HepG2 (cell line): ENCODE measurements around the gene CPPED1. TPM values are rescaled to one million over a fixed set of nuclear protein-coding genes. Genes with fewer than 3 reads are reported as not detected.

Experiments
- ATAC-seq: fragments of 200-7000 bp; cut with Tn5 transposase; 3 replicates; pipeline ENCODE4 v1.9.1; 2020; ENCODE audit warnings: mild to moderate bottlenecking, moderate library complexity
- Bru-seq: library from RNA; stranded (reverse); fragments of 400-500 nt; gene quantifications from one replicate; lab custom pipeline; 2021; lab: Mats Ljungman, UMichigan
- BruChase-seq, 2 experiments: library from RNA; stranded (reverse); fragments of 400-500 nt; gene quantifications; one replicate each; lab custom pipeline; 2021; lab: Mats Ljungman, UMichigan
- BruUV-seq: library from RNA; stranded (reverse); fragments of 400-500 nt; replicated peaks from 2 replicates; lab custom pipeline; 2021; lab: Mats Ljungman, UMichigan
- CTCF ChIA-PET: fragments of 300-600 bp; formaldehyde crosslinking; extraction: SDS; loops from one replicate; lab custom pipeline; 2021; ENCODE audit warnings: low total read pairs, inconsistent platforms, low intra/inter-chr PET ratio; lab: Yijun Ruan, JAX
- POLR2A ChIA-PET: fragments of 350-600 bp; sonication (Branson Sonifier 250); formaldehyde crosslinking; loops from one replicate; lab custom pipeline; 2020; ENCODE audit warnings: antibody characterized with exemption, inconsistent platforms; lab: Yijun Ruan, JAX
- DNase-seq: peaks from one replicate; pipeline ENCODE4 v3.0.0-alpha.2; 2015; ENCODE audit warnings: low spot score
- FAIRE-seq: peaks from 3 replicates; lab custom pipeline; 2011; peaks lifted over from hg19 to GRCh38; lab: Jason Lieb, UNC
- H2AFZ ChIP-seq: one replicate; pipeline ENCODE4 v1.6.1; 2011; ENCODE audit warnings: low read length, inconsistent platforms
- H3K27ac ChIP-seq: fragments of 300-600 bp; 3 replicates; pipeline ENCODE4 v1.8.0; 2011; ENCODE audit warnings: mixed run types, mild to moderate bottlenecking, mixed read lengths, low read length, inconsistent platforms; ENCODE audit not compliant: insufficient read depth; ENCODE audit errors: extremely low read length
- H3K27me3 ChIP-seq, 2 experiments: fragments of 200-600 bp in 1 of 2; 2 replicates in 1 of 2; 3 replicates in 1 of 2; pipeline versions ENCODE4 v1.6.0 to v1.8.0; 2011; ENCODE audit warnings: low read length in 2 of 2, mild to moderate bottlenecking in 2 of 2, moderate library complexity in 2 of 2, inconsistent platforms in 1 of 2; ENCODE audit not compliant: insufficient read depth in 2 of 2, control insufficient read depth in 1 of 2
- H3K36me3 ChIP-seq, 2 experiments: fragments of 200-600 bp in 1 of 2; replicated peaks in 1 of 2; 2 replicates in 1 of 2; 3 replicates in 1 of 2; pipeline versions ENCODE4 v1.5.1 to v1.8.0; 2011; ENCODE audit warnings: low read length in 2 of 2, inconsistent platforms in 1 of 2; ENCODE audit not compliant: insufficient read depth in 2 of 2, control insufficient read depth in 1 of 2
- H3K4me1 ChIP-seq: 2 replicates; pipeline ENCODE4 v1.5.1; 2012; ENCODE audit warnings: low read length, inconsistent platforms; ENCODE audit not compliant: insufficient read depth
- H3K4me2 ChIP-seq: 2 replicates; pipeline ENCODE4 v1.6.0; 2011; ENCODE audit warnings: low read depth, low read length, inconsistent platforms
- H3K4me3 ChIP-seq, 3 experiments: fragments of 200-600 bp in 1 of 3; sonication (generic), shearing (Covaris generic) in 1 of 3; replicated peaks in 1 of 3; 2 replicates each; pipeline ENCODE4 v1.5.1; 2011 to 2016; ENCODE audit warnings: low read length in 3 of 3, inconsistent platforms in 2 of 3, low read depth in 2 of 3, mild to moderate bottlenecking in 2 of 3, control low read depth in 1 of 3, mixed read lengths in 1 of 3; ENCODE audit not compliant: insufficient read depth in 1 of 3
- H3K79me2 ChIP-seq: one replicate; pipeline ENCODE4 v1.6.1; 2011; ENCODE audit warnings: low read length, inconsistent platforms; ENCODE audit not compliant: insufficient read depth
- H3K9ac ChIP-seq: 2 replicates; pipeline ENCODE4 v1.6.0; 2011; ENCODE audit warnings: mild to moderate bottlenecking, low read depth, low read length, inconsistent platforms; ENCODE audit not compliant: insufficient read depth
- H3K9me3 ChIP-seq: 2 replicates; pipeline ENCODE4 v1.5.1; 2012; ENCODE audit warnings: mild to moderate bottlenecking, low read length
- H4K20me1 ChIP-seq: 2 replicates; pipeline ENCODE4 v1.6.0; 2011; ENCODE audit warnings: inconsistent platforms, mild to moderate bottlenecking, low read length, moderate library complexity; ENCODE audit not compliant: insufficient read depth
- ARID3A ChIP-seq: IDR thresholded peaks from 2 replicates; pipeline ENCODE4 v1.6.1; 2012; ENCODE audit warnings: low read depth, low read length, improper control_type of control experiment
- BORCS8-MEF2B ChIP-seq: sonication (generic); formaldehyde crosslinking; IDR thresholded peaks from 2 replicates; pipeline ENCODE4 v1.8.0; 2022; ENCODE audit warnings: mild to moderate bottlenecking, missing genetic modification reagents
- HOXA5 ChIP-seq: sonication (generic); formaldehyde crosslinking; IDR thresholded peaks from 2 replicates; pipeline ENCODE4 v1.4.0; 2020; ENCODE audit warnings: missing genetic modification reagents
- MAZ ChIP-seq, 2 experiments: sonication (generic) in 1 of 2; formaldehyde crosslinking in 1 of 2; IDR thresholded peaks; 2 replicates each; pipeline versions ENCODE4 v1.5.0 to v1.6.1; 2012 to 2020; ENCODE audit warnings: low read depth in 2 of 2, mild to moderate bottlenecking in 2 of 2, borderline replicate concordance in 1 of 2, improper control_type of control experiment in 1 of 2, low read length in 1 of 2, missing genetic modification reagents in 1 of 2, moderate library complexity in 1 of 2
- MIER3 ChIP-seq: IDR thresholded peaks from 2 replicates; pipeline ENCODE4 v1.6.1; 2016; ENCODE audit warnings: missing compliant biosample characterization, borderline replicate concordance
- MIXL1 ChIP-seq: IDR thresholded peaks from 2 replicates; pipeline ENCODE4 v1.6.1; 2016
- TCF12 ChIP-seq, 2 experiments: fragments of 450-650 bp in 1 of 2; sonication (generic) in 1 of 2; formaldehyde crosslinking in 1 of 2; IDR thresholded peaks; 2 replicates each; pipeline versions ENCODE4 v1.6.1 to v1.8.0; 2017 to 2022; ENCODE audit warnings: antibody characterized with exemption in 1 of 2, mild to moderate bottlenecking in 1 of 2, missing genetic modification reagents in 1 of 2, moderate library complexity in 1 of 2
- ZNF547 ChIP-seq: sonication (generic); formaldehyde crosslinking; IDR thresholded peaks from 2 replicates; pipeline ENCODE4 v1.5.1; 2020; ENCODE audit warnings: mild to moderate bottlenecking, missing genetic modification reagents
- ZNF746 ChIP-seq: sonication (generic); formaldehyde crosslinking; IDR thresholded peaks from 2 replicates; pipeline ENCODE4 v1.8.0; 2022; ENCODE audit warnings: mild to moderate bottlenecking, missing genetic modification reagents
- WGBS: methylation state at CpG from one replicate; pipeline ENCODE4 v1.1.6; 2017; ENCODE audit warnings: low lambda C conversion rate; 5-methylcytosine and 5-hydroxymethylcytosine counted together
- in situ Hi-C: cut with HindIII; loops from 2 replicates; pipeline ENCODE4 v1.10.0; 2017; ENCODE audit warnings: low pct_unique_long_range_greater_than_20kb; ENCODE audit not compliant: extremely low pct_ligation_motif_present
- intact Hi-C: fragments of 100-400 bp; cut with micrococcal nuclease; formaldehyde crosslinking; loops from one replicate; pipeline ENCODE4 v1.10.0; 2022; ENCODE audit not compliant: unreplicated experiment
- long read RNA-seq, 2 experiments: library from RNA in 1 of 2; library from polyadenylated mRNA in 1 of 2; stranded (forward) in 1 of 2; unstranded in 1 of 2; transcript quantifications; one replicate each; pipeline ENCODE4 v2.0.0, GENCODE V29; 2019 to 2022
- polyA minus RNA-seq, 3 experiments: library from RNA; depleted of rRNA, polyadenylated mRNA; stranded (reverse); fragments of >200 nt; gene quantifications; 2 replicates each; pipeline ENCODE4 v1.2.3, GENCODE V29; 2011; ENCODE audit warnings: low replicate concordance in 1 of 3
- polyA plus RNA-seq, 8 experiments: library from polyadenylated mRNA; depleted of rRNA in 3 of 8; stranded (reverse) in 7 of 8; unstranded in 1 of 8; fragments of >200 nt; fragmentation: Illumina TruSeq in 4 of 8; extraction: Trizol in 4 of 8; gene quantifications; 2 replicates each; pipeline versions ENCODE4 v1.2.1 to v1.2.3, GENCODE V29; 2011 to 2016; ENCODE audit warnings: low read depth in 4 of 8, missing spikeins in 1 of 8, mixed read lengths in 1 of 8; ENCODE audit not compliant: insufficient read depth in 1 of 8
- total RNA-seq, 5 experiments: library from RNA; depleted of rRNA; stranded (reverse); fragments of >200 nt; fragmentation: Illumina TruSeq; extraction: Trizol; gene quantifications; 2 replicates each; pipeline ENCODE4 v1.2.3, GENCODE V29; 2016; ENCODE audit warnings: low read depth in 1 of 5
- TF ChIP-seq, protein P1 (sequence below): fragments of 450-650 bp; IDR thresholded peaks from 2 replicates; pipeline ENCODE4 v1.6.1; 2016

The CPPED1 gene, protein sequence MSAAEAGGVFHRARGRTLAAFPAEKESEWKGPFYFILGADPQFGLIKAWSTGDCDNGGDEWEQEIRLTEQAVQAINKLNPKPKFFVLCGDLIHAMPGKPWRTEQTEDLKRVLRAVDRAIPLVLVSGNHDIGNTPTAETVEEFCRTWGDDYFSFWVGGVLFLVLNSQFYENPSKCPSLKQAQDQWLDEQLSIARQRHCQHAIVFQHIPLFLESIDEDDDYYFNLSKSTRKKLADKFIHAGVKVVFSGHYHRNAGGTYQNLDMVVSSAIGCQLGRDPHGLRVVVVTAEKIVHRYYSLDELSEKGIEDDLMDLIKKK
- 66.6 and 118 TPM in 2 replicates for total RNA-seq (2016; rRNA removed; fragmentation: Illumina TruSeq; extraction: Trizol)
- total RNA-seq (2016; cell fraction: cytosol; rRNA removed; fragmentation: Illumina TruSeq; extraction: Trizol; ENCODE audit: low read depth): 21.2 and 21.9 TPM in 2 replicates
- 68.3 and 113 TPM in 2 replicates for total RNA-seq (2016; cell fraction: insoluble cytoplasmic fraction; rRNA removed; fragmentation: Illumina TruSeq; extraction: Trizol)
- total RNA-seq (2016; cell fraction: membrane; rRNA removed; fragmentation: Illumina TruSeq; extraction: Trizol): 62.9 and 66.9 TPM in 2 replicates
- 58.7 and 62.6 TPM in 2 replicates for total RNA-seq (2016; cell fraction: nucleus; rRNA removed; fragmentation: Illumina TruSeq; extraction: Trizol)
- polyA plus RNA-seq (2011; rRNA removed): 62.5 and 71.3 TPM in 2 replicates
- polyA plus RNA-seq (2011; cell fraction: cytosol; rRNA removed): 47.6 and 65.5 TPM in 2 replicates
- 21.8 and 24.9 TPM in 2 replicates for polyA plus RNA-seq (2011; cell fraction: nucleus; rRNA removed)
- 65.8 and 79.3 TPM in 2 replicates for polyA plus RNA-seq (2012)
- 40.3 and 43.5 TPM in 2 replicates for polyA plus RNA-seq (2016; cell fraction: cytosol; fragmentation: Illumina TruSeq; extraction: Trizol; ENCODE audit: low read depth)
- 204 and 209 TPM in 2 replicates for polyA plus RNA-seq (2016; cell fraction: insoluble cytoplasmic fraction; fragmentation: Illumina TruSeq; extraction: Trizol; ENCODE audit: low read depth)
- polyA plus RNA-seq (2016; cell fraction: membrane; fragmentation: Illumina TruSeq; extraction: Trizol; ENCODE audit: low read depth): 63.7 and 78.2 TPM in 2 replicates
- polyA plus RNA-seq (2016; cell fraction: nucleus; fragmentation: Illumina TruSeq; extraction: Trizol; ENCODE audit: insufficient read depth, low read depth): 75.7 and 79.0 TPM in 2 replicates
- polyA minus RNA-seq (2011; rRNA and poly(A)+ RNA removed; ENCODE audit: low replicate concordance): 6.0 and 117 TPM in 2 replicates
- 57.0 and 63.8 TPM in 2 replicates for polyA minus RNA-seq (2011; cell fraction: cytosol; rRNA and poly(A)+ RNA removed)
- 65.0 and 68.2 TPM in 2 replicates for polyA minus RNA-seq (2011; cell fraction: nucleus; rRNA and poly(A)+ RNA removed)
- percentile 90 among the genes with signal in this experiment for Bru-seq, nascent RNA
- BruChase-seq, experiment 1, labeled RNA remaining after a 6-hour chase: percentile 82 among the genes with signal in this experiment
- BruChase-seq, experiment 2, labeled RNA remaining after a 2-hour chase: percentile 85 among the genes with signal in this experiment
- long read RNA-seq, experiment 1, full-length matches to known transcripts: 245 of 276 reads
- long read RNA-seq, experiment 1, partial matches to known transcripts: 12 of 276 reads
- long read RNA-seq, experiment 1, other reads (novel, unspliced or antisense): 19 of 276 reads
- long read RNA-seq, experiment 2, full-length matches to known transcripts: 157 of 266 reads
- long read RNA-seq, experiment 2, partial matches to known transcripts: 57 of 266 reads
- long read RNA-seq, experiment 2, other reads (novel, unspliced or antisense): 52 of 266 reads

DNA sequence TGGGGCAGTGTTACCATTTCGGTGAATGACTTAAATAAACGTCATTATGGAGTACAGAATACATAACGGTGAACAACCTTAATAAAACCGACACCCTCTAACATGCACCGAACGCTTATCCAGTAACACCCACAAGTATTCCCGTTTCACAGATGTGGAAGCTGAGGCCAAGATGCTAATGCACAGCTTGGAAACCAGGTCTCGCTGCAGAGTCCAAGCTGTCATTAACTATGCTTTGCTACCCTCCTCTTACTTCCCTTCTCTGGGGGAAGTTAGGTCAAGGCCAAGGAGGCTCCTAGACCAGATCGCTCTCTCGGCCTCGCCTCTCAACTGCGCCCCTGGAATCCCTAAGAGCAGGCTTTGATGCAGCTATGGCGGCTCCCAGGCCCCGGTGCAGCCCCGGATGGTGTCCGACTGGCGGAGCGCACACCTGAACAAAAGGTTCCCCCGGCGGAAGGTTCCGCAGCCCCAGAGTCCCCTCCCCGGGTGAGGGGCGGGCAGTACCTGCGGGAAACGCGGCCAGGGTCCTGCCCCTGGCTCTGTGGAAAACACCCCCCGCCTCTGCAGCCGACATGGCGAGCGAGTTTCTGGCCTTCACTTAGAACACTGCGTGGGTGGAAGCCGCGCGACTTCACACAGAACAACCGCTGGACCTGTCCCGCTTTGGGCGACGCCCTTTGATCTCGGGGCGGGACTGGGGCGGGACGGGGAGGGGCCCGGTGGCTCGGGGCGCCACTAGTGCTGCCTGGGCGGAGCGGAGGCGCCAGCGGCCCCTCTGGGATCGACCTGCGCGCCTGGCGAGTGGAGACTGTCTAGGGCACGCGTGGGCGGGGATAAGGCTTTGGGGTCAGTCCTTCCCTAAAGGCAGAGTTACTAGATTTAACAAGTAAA lies at the start of gene CPPED1:
TSS of gene CPPED1 (minus strand) at position 685 of the 891 bp plus-strand sequence. CDS start at position 574, 111 bp downstream.
- Histone ChIP-seq H3K27me3 (peaks cover 0 to 7% of the 10 kb centered on the region in 2 experiments; a peak in 1 of 5 replicates), H3K27ac (peak within 1 kb of the TSS; percentile 97), H3K4me1 (peaks cover 58% of the 10 kb centered on the region), H3K36me3 (no peaks in the 10 kb centered on the region; a peak in 1 of 5 replicates), H3K9ac (peak within 1 kb of the TSS; percentile 92), H2AFZ (no peak within 1 kb of the TSS), H3K4me2 (peak within 1 kb of the TSS; percentile 99), H3K9me3 (no peaks in the 10 kb centered on the region), H4K20me1 (peaks cover 16% of the 10 kb centered on the region), H3K4me3 (peak within 1 kb of the TSS; percentile 86 to 97 (median 87)), H3K79me2 (peaks cover 49% of the 10 kb centered on the region)
- ChIA-PET CTCF (no interaction called here), POLR2A (interaction anchor here (0.7 to 2.5 kb wide), 15 partner anchors 8 to 237 kb away, joined by 3 to 21 read pairs (median 6); no protein-coding TSS in a partner anchor)
- peak; percentile 60 for FAIRE-seq
- no TSS peak for BruUV-seq
- WGBS: under 1% methylated on average over 53 of the region's 56 CpGs
- intact Hi-C loops: loop anchor here (1.0 to 5.0 kb wide), 2 partner anchors 190 to 231 kb away; no protein-coding TSS in a partner anchor
- DNase-seq: peak; percentile 93
- ATAC-seq: peak; percentile 92
- in situ Hi-C loops: loop anchor here (25.0 kb wide), 1 partner anchor 466 kb away; no protein-coding TSS in a partner anchor
- TF ChIP-seq MIXL1 (CRISPR knock-in tag) (peak; percentile 76; the same call in 1 of the 2 replicates), MIER3 (peak; percentile 88; the same call in 1 of the 2 replicates), MAZ (IDR thresholded peaks at IDR 0.05; ENCODE audit: borderline replicate concordance, low read depth, low read length) (peak; percentile 96), MAZ (CRISPR knock-in tag; IDR thresholded peaks at IDR 0.05; ENCODE audit: low read depth) (peak; percentile 99), HOXA5 (peak; percentile 98), BORCS8-MEF2B (CRISPR knock-in tag) (peak; percentile 98), TCF12 (IDR thresholded peaks at IDR 0.05) (no peak), TCF12 (CRISPR knock-in tag; IDR thresholded peaks at IDR 0.05) (peak; percentile 98), ARID3A (peak; percentile 32; the same call in 1 of the 2 replicates), ZNF547 (CRISPR knock-in tag) (peak; percentile 99), ZNF746 (peak; percentile 98)
- TF ChIP-seq, protein P1, sequence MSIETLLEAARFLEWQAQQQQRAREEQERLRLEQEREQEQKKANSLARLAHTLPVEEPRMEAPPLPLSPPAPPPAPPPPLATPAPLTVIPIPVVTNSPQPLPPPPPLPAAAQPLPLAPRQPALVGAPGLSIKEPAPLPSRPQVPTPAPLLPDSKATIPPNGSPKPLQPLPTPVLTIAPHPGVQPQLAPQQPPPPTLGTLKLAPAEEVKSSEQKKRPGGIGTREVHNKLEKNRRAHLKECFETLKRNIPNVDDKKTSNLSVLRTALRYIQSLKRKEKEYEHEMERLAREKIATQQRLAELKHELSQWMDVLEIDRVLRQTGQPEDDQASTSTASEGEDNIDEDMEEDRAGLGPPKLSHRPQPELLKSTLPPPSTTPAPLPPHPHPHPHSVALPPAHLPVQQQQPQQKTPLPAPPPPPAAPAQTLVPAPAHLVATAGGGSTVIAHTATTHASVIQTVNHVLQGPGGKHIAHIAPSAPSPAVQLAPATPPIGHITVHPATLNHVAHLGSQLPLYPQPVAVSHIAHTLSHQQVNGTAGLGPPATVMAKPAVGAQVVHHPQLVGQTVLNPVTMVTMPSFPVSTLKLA: no peak; the same call in none of the 2 replicates
